HG03457 (cell line): ENCODE data around the gene TMEM150B.

Source experiments
- ATAC-seq: cut with Tn5 transposase; IDR thresholded peaks from one replicate; pipeline ENCODE4 v1.9.1; 2021; ENCODE audit warnings: moderate number of reproducible peaks; ENCODE audit not compliant: unreplicated experiment

Gene TMEM150B

GRCh38 chr19:55325172-55325571 lies at the start of gene TMEM150B:
Gene TMEM150B (minus strand): TSS chr19:55325341. CDS start chr19:55321036, 4,305 bp downstream.
- no peak for ATAC-seq

GRCh38 chr19:55373993-55374757 lies 49.0 kb upstream of the TMEM150B start:
- ATAC-seq, result no peak

GRCh38 chr19:55373306-55373992 lies 48.3 kb upstream of the TMEM150B start:
- ATAC-seq, result no peak

- ATAC-seq, result no peak
These were observed 47.4 kb upstream of the TMEM150B start for GRCh38 chr19:55372316-55373081.

- no peak for ATAC-seq
These were observed 45.3 kb upstream of the TMEM150B start, which contains the start of gene IL11 for GRCh38 chr19:55370305-55370988. Gene IL11 (minus strand): TSS chr19:55370463. CDS start chr19:55370310, 153 bp downstream.

- no peak for ATAC-seq
These were observed 44.6 kb upstream of the TMEM150B start for GRCh38 chr19:55369653-55370304.

- no peak for ATAC-seq
These were observed 43.8 kb upstream of the TMEM150B start for GRCh38 chr19:55368701-55369563.

- ATAC-seq, result no peak
These were observed 43.0 kb upstream of the TMEM150B start for GRCh38 chr19:55368106-55368505.

GRCh38 chr19:55366790-55367189 lies 41.6 kb upstream of the TMEM150B start:
- ATAC-seq, result no peak

- no peak for ATAC-seq
These were observed 40.8 kb upstream of the TMEM150B start for GRCh38 chr19:55365964-55366363.

GRCh38 chr19:55365245-55365644 lies 40.1 kb upstream of the TMEM150B start:
- no peak for ATAC-seq

- ATAC-seq, result no peak
These were observed 38.0 kb upstream of the TMEM150B start, which contains the start of gene GARIN5B for GRCh38 chr19:55362990-55363716. Gene GARIN5B (minus strand): TSS chr19:55363260. CDS start chr19:55363066, 194 bp downstream.

- no peak for ATAC-seq
These were observed 37.2 kb upstream of the TMEM150B start for GRCh38 chr19:55362174-55362989.

- ATAC-seq, result no peak
These were observed 35.8 kb upstream of the TMEM150B start for GRCh38 chr19:55360902-55361301.

- no peak for ATAC-seq
These were observed 34.1 kb upstream of the TMEM150B start for GRCh38 chr19:55358943-55359908.

- ATAC-seq, result no peak
These were observed 33.4 kb upstream of the TMEM150B start for GRCh38 chr19:55358493-55358892.
